ENCODE data around the gene WNT1. TPM values are rescaled to one million over a fixed set of nuclear protein-coding genes. Genes with fewer than 3 reads are reported as not detected.

The WNT1 gene
- total RNA-seq, 1 experiment from 2014 or later, result not detected

- no peak for DNase-seq (ENCODE audit: low read depth)
These were observed 50.6 kb downstream of the WNT1 start for GRCh38 chr12:49028666-49029275.

GRCh38 chr12:49030119-49030518 lies 52.0 kb downstream of the WNT1 start:
- no peak for DNase-seq (ENCODE audit: low read depth)

- no peak for DNase-seq (ENCODE audit: low read depth)
These were observed 52.8 kb downstream of the WNT1 start for GRCh38 chr12:49030714-49031572.

GRCh38 chr12:49031573-49032161 lies 53.5 kb downstream of the WNT1 start:
- no peak for DNase-seq (ENCODE audit: low read depth)

Other genes with a start within 250 kb of the WNT1 start
- 9.0 and 9.2 TPM in 2 replicates for gene ADCY6, start 189.2 kb upstream of the WNT1 start, total RNA-seq (2014; rRNA removed; shearing (Covaris generic))
- 9.1 and 11.5 TPM in 2 replicates for gene CACNB3, start 159.8 kb upstream of the WNT1 start, total RNA-seq (2014; rRNA removed; shearing (Covaris generic))
- 132 and 146 TPM in 2 replicates for gene DDX23, start 126.2 kb upstream of the WNT1 start, total RNA-seq (2014; rRNA removed; shearing (Covaris generic))
- 0.51 and 4.7 TPM in 2 replicates for gene RND1, start 112.5 kb upstream of the WNT1 start, total RNA-seq (2014; rRNA removed; shearing (Covaris generic))
- gene FKBP11, start 52.8 kb upstream of the WNT1 start, total RNA-seq (2014; rRNA removed; shearing (Covaris generic)), result 7.0 and 28.0 TPM in 2 replicates
- gene ARF3, start 20.8 kb upstream of the WNT1 start, total RNA-seq (2014; rRNA removed; shearing (Covaris generic)), result 69.3 and 118 TPM in 2 replicates
- 0.63 TPM in 1 of 2 replicates, not detected in the other for gene WNT10B, start 6.6 kb upstream of the WNT1 start, total RNA-seq (2014; rRNA removed; shearing (Covaris generic))
- gene DDN, start 21.1 kb downstream of the WNT1 start, total RNA-seq (2014; rRNA removed; shearing (Covaris generic)), result 0.80 TPM in 1 of 2 replicates, not detected in the other
- 67.1 and 68.2 TPM in 2 replicates for gene PRKAG1, start 40.5 kb downstream of the WNT1 start, total RNA-seq (2014; rRNA removed; shearing (Covaris generic))
- gene KMT2D, start 82.5 kb downstream of the WNT1 start, total RNA-seq (2014; rRNA removed; shearing (Covaris generic)), result 10.3 and 11.0 TPM in 2 replicates
- 6.3 and 11.0 TPM in 2 replicates for gene RHEBL1, start 91.7 kb downstream of the WNT1 start, total RNA-seq (2014; rRNA removed; shearing (Covaris generic))
- gene DHH, start 116.5 kb downstream of the WNT1 start, total RNA-seq (2014; rRNA removed; shearing (Covaris generic)), result not detected in 2 replicates
- 18.2 and 19.6 TPM in 2 replicates for gene LMBR1L, start 132.5 kb downstream of the WNT1 start, total RNA-seq (2014; rRNA removed; shearing (Covaris generic))
- 3,979 and 4,039 TPM in 2 replicates for gene TUBA1B, start 153.1 kb downstream of the WNT1 start, total RNA-seq (2014; rRNA removed; shearing (Covaris generic))
- 306 and 316 TPM in 2 replicates for gene TUBA1A, start 210.8 kb downstream of the WNT1 start, total RNA-seq (2014; rRNA removed; shearing (Covaris generic))

Data from Daoy (cell line).